ENCODE results near the gene AGO3. TPM values are rescaled to one million over a fixed set of nuclear protein-coding genes. Genes with fewer than 3 reads are reported as not detected.

The AGO3 gene
- total and polyA plus RNA-seq, 7 donors = 2.2 to 17.6 (median 10.4) TPM

DNA sequence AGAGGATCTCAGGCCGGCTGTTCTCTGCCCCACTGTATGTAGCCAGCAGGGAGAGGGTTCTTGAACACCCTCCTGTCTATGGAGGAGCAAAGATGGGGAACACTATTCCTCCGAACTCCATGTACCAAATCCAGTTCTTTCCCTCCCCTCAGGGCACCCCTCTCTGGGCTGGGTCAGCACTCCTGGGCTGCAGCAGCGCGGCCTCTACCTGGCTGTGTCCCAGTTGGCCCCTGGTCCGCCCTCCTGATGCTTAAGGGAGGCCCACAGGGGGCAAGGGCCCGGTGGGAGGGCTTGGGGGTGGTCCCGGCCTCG lies 157.3 kb downstream of the AGO3 start:
- 19 to 26% (median 19%) methylated on average over 8 of the region's 8 CpGs for WGBS, 3 donors
- Histone ChIP-seq H3K9me3 (no peaks in the 10 kb centered on the region), H3K27ac (peak overlapping the region; percentile 98), H3K27me3 (ENCODE audit: insufficient read depth in 3 of 3, low read length in 2 of 3) (peaks cover 0 to 28% (median 4%) of the 10 kb centered on the region in 3 donors), H3K36me3 (ENCODE audit: insufficient read depth in 1 of 2, low read depth in 1 of 2) (peaks cover 1 to 27% of the 10 kb centered on the region in 2 donors), H3K4me3 (peak overlapping the region; percentile 98), H3K4me1 (peaks cover 22% of the 10 kb centered on the region)
- intact Hi-C loops (cut with DNase I) = no loop called here
- ATAC-seq (peak in 3 of 4 donors; percentile 7 to 20 (median 17)), DNase-seq (no peak)
- TF ChIP-seq, protein P1, sequence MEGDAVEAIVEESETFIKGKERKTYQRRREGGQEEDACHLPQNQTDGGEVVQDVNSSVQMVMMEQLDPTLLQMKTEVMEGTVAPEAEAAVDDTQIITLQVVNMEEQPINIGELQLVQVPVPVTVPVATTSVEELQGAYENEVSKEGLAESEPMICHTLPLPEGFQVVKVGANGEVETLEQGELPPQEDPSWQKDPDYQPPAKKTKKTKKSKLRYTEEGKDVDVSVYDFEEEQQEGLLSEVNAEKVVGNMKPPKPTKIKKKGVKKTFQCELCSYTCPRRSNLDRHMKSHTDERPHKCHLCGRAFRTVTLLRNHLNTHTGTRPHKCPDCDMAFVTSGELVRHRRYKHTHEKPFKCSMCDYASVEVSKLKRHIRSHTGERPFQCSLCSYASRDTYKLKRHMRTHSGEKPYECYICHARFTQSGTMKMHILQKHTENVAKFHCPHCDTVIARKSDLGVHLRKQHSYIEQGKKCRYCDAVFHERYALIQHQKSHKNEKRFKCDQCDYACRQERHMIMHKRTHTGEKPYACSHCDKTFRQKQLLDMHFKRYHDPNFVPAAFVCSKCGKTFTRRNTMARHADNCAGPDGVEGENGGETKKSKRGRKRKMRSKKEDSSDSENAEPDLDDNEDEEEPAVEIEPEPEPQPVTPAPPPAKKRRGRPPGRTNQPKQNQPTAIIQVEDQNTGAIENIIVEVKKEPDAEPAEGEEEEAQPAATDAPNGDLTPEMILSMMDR (IDR thresholded peaks at IDR 0.05) = no peak

DNA sequence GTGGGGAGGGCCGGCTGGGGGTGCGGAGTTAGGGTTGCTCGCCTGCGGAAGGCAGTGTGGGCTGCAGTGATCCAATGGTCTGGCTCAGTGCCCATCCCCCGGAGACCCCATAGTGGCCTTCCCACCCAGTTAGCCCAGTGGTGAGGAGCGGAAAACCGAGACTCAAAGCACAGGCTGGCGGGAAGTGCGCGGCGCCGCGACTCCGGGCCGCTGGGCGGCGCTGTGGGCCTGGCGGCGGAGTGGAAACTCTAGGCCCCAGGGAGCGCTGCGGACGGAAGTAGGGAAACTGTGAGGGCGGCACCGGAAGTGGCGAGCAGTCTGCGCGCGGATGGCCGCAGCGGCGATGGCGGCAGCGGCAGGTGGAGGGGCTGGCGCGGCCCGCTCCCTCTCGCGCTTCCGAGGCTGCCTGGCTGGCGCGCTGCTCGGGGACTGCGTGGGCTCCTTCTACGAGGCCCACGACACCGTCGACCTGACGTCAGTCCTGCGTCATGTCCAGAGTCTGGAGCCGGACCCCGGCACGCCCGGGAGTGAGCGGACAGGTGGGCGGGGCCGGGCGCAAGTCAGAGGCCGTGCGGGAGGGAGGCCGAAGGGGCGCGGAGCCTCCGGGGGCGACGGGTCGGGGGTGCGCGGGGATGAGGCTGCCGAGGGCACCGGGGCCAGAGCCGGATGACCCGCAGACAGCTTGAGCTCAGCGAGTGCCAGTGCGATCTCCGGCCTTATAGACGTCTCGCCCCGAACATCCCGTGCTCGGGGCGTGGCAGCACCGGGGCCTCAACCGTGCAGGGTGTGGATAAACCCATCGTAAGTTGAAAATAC lies 157.9 kb downstream of the AGO3 start, which contains the start of gene ADPRS:
ADPRS (plus strand) TSS at position 316 of the 816 bp plus-strand sequence; CDS start at position 329, 13 bp downstream.
- Histone ChIP-seq H3K9me3 (no peaks in the 10 kb centered on the region), H3K4me3 (peak within 1 kb of the TSS; percentile 98), H3K27ac (peak within 1 kb of the TSS; percentile 98), H3K36me3 (ENCODE audit: insufficient read depth in 1 of 2, low read depth in 1 of 2) (peaks cover 4 to 33% of the 10 kb centered on the region in 2 donors), H3K4me1 (peaks cover 22% of the 10 kb centered on the region), H3K27me3 (ENCODE audit: insufficient read depth in 3 of 3, low read length in 2 of 3) (peaks cover 0 to 22% (median 4%) of the 10 kb centered on the region in 3 donors)
- peak; percentile 91 to 95 for DNase-seq
- peak; percentile 93 to 96 (median 94) for ATAC-seq
- 0 to 1% (median 1%) methylated on average over 48 to 84 of the region's 84 CpGs for WGBS, 3 donors
- intact Hi-C loops (cut with DNase I) = no loop called here
- TF ChIP-seq, protein P1 (IDR thresholded peaks at IDR 0.05) = peak; percentile 98

DNA sequence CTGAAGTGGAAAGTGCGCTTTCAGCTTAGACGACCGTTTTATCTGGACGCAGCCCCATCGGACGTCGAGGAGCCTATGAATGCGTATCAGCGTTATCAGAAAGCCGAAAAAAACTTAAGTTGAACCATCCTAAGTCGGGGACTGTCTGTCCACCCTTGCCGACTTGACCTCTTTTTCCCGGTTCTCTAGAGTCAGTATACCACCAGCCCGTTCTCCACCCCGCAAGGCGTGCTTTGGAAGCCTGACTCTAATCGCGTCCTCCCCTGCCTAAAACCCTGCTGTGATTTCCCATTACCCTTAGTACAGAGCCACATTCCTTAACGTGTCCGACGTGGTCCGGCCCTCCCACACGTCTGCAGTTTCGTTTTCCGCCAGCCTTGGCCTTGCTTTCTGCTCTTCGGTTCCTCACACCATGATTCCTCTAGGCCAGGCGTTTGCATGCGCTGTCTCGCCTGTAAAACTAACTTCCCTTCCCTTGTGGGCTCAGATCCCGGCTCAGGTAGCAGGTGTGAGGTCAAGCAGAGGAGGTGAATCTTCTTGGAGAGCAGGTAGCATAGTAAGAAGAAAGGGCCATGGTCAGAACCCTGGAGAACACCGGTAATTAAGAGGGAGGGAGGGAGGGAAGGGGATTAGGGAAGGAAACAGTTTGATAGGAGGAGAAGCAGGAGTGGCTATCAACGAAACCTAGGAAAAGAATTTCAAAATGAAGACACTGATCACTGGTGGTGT lies 158.7 kb downstream of the AGO3 start:
- H3K4me1 ChIP-seq = peaks cover 22% of the 10 kb centered on the region
- TF ChIP-seq, protein P1 (IDR thresholded peaks at IDR 0.05) = no peak
- H3K4me3 ChIP-seq = peak overlapping the region; percentile 98
- 8 to 11% (median 9%) methylated on average over 32 of the region's 32 CpGs for WGBS, 3 donors
- DNase-seq = no peak
- H3K27ac ChIP-seq = peak overlapping the region; percentile 98
- ATAC-seq = no peak
- peaks cover 0 to 14% (median 1%) of the 10 kb centered on the region in 3 donors for H3K27me3 ChIP-seq (ENCODE audit: insufficient read depth in 3 of 3, low read length in 2 of 3)
- intact Hi-C loops (cut with DNase I) = loop anchor here (10.0 kb wide), 2 partner anchors 125 to 335 kb away; no protein-coding TSS in a partner anchor
- H3K9me3 ChIP-seq = no peaks in the 10 kb centered on the region
- peaks cover 4 to 40% of the 10 kb centered on the region in 2 donors for H3K36me3 ChIP-seq (ENCODE audit: insufficient read depth in 1 of 2, low read depth in 1 of 2)

DNA sequence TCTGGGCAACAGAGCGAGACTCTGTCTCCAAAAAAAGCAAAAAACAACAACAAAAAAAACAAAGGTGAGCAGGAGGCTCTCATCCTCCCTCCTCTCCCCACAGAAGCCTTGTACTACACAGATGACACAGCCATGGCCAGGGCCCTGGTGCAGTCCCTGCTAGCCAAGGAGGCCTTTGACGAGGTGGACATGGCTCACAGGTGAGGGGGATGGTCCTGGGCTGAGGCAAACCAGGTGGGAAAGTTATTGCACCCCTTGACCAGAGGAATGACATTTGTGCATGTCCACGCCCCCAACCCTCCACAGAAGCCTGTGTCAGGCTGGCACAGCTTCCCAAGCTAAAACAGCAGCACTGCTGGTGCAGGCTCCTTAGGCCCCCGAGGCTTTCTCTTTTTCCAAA lies 160.2 kb downstream of the AGO3 start:
- WGBS, 3 donors = 86 to 96% (median 87%) methylated on average over 4 of the region's 4 CpGs
- H3K36me3 ChIP-seq (ENCODE audit: insufficient read depth in 1 of 2, low read depth in 1 of 2) = peaks cover 4 to 56% of the 10 kb centered on the region in 2 donors
- no peaks in the 10 kb centered on the region for H3K27me3 ChIP-seq (ENCODE audit: insufficient read depth in 3 of 3, low read length in 2 of 3)
- H3K9me3 ChIP-seq = no peaks in the 10 kb centered on the region
- no peak for DNase-seq
- H3K4me1 ChIP-seq = peaks cover 19% of the 10 kb centered on the region
- ATAC-seq = no peak
- H3K4me3 ChIP-seq = no peak overlapping the region
- TF ChIP-seq, protein P1 (IDR thresholded peaks at IDR 0.05) = no peak
- intact Hi-C loops (cut with DNase I) = loop anchor here (10.0 kb wide), 2 partner anchors 124 to 334 kb away; no protein-coding TSS in a partner anchor
- H3K27ac ChIP-seq = no peak overlapping the region
